ENCODE measurements around the gene CA7.
A peak's percentile ranks its signal among the peaks of the same experiment; 100 is the strongest.
"Not testable (repeated sequence)": the region's sequence is repeated elsewhere in the genome, so short reads cannot be mapped to it uniquely, and the experiment has no call there.

CA7 gene

DNA sequence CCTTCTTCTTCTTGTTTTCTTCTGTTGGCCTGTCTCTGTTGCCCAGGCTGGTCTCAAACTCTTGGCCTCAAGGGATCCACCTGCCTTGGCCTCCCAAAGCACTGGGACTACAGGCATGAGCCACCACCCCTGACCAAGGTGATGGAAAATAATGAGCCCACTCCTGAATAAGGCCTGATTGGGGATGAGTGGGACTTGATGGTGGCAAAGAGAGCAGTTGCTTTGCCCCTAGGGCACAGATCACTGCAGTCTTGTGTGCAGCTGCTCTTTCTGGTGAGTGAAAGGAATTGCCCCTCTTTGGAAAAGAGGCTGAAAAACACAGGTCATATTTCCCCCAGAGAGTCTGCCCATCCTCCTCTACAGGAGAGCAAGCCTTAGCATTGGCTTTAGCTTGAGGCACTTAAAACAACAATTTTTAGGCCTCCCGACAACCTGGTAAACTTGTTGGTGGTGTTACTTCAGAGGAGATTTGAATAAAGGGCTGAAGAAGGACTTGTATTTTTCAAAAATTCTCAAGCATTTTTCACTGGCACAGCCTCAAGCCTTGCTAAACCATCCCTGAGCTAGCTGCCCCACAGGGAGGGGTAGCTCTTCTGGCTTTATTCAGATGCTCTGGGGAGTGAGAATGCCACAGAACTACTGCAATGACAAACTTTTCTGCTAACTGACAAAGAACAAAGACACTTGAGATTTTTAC is 30.0 kb downstream of the CA7 start:
- DNase-seq, result no peak

DNA sequence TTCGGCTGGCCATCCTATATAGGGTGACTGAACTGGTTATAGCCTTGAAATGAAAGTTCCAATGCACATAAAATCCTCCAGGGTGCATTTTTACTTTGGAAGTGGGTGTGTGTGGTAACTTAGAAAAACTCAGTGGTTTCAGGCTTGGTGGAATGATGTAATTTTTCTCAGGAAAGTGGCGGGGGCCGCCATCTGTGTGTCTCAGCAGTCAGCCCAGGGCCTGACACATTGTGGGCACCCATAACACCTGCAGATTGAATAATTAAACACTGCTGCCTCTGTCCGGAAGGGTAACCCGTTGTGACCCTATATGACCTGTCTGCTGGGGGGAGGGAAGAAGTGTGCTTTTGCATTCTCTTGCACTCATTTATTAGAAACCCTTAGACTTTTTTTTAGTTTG is 33.9 kb downstream of the CA7 start:
- no peak for DNase-seq

- DNase-seq, result peak; percentile 75 to 89 (median 77)
These were observed 36.2 kb downstream of the CA7 start, which contains the start of gene PDP2 for GRCh38 chr16:66880288-66881013. Gene PDP2 (plus strand): TSS chr16:66880515. CDS start chr16:66884285, 3,770 bp downstream.

DNA sequence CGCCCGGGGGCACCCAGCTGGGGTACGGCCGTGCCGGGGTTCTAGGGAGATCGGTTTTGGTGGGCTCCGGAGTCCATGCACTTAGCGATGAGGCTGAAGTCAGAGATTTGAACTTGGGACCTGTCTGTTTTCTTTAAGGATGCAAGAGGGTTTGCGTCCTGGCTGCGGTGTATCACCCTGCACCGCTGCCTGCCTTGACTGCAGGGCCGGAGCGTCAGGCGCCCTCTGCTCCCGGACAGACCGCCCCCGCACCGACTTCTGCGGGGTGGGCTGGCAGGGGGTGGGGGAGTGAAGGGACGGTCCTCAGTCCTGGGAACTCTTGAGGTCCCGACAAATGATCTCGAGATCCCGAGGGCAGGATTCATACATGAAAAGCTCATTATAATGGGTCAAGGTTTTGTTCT is 36.8 kb downstream of the CA7 start:
- DNase-seq, result no peak

DNA sequence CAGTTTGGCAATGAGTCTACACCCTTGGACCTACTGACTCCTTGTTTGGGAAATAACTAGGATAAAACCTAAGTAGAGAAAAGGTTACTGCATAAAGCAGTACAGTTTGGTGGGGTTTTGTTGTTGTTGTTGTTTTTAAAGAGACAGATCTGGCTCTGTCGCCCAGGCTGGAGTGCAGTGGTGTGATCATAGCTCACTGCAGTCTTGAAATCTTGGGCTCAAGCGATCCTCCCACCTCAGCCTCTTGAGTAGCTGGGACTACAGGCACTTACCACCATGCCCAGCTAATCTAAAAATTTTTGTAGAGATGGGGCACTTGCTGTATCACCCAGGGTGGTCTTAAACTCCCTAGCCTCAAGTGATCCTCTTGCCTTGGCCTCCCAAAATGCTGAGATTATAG is 37.3 kb downstream of the CA7 start:
- DNase-seq, result no peak

DNA sequence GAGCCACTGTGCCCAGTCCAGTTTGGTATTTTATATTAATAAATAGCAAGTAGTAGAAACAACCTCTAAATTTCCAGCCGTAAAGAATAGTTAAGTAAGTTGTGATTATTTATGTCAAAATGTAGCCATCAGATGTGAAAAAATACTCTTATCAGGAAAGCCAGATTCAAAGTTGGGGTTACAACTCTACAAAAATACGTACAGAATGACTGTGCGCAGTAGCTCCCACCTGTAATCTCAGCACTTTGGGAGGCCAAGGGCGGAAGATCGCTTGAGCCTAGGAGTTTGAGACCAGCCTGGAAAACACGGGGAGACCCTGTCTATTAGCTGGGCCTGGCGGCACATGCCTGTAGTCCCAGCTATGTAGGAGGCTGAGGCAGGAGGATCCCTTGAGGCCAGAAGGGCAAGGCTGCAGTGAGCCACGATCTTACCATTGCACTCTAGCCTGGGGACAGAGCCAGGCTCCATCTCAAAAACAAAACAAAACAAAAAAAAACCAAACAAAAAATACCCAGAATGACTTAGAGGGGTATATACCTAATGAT is 37.8 kb downstream of the CA7 start:
- no peak for DNase-seq

- DNase-seq, result no peak
These were observed 38.5 kb downstream of the CA7 start for GRCh38 chr16:66882702-66883101.

DNA sequence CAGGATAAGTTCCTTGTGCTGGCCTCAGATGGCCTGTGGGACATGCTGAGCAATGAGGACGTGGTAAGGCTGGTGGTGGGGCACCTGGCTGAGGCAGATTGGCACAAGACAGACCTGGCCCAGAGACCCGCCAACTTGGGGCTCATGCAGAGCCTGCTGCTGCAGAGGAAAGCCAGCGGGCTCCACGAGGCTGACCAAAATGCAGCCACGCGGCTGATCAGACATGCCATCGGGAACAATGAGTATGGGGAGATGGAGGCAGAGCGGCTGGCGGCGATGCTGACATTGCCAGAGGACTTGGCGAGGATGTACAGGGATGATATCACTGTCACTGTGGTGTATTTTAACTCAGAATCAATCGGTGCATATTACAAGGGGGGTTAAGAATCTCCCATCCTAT is 41.3 kb downstream of the CA7 start:
- no peak for DNase-seq

- DNase-seq, result no peak
These were observed 42.1 kb downstream of the CA7 start for GRCh38 chr16:66886321-66886720.

DNA sequence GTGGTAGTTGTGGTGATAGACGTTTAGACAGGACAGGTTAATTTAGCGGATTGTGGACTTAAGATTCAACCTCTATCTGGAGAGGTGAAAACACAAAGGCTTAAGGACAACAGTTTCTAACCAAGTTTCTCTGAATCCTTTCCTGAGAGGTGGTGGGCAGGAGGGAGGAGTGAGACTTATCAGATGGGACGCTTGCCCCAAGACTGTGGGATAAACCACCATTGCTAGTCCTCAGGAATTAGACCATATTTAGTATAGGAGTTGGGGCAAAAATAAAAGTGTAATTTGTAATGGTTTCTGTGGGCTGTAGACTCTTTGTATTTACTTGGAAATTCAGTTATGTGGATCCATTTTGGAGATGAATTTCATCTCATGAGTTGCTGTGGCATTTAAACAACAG is 42.7 kb downstream of the CA7 start:
- no peak for DNase-seq

DNA sequence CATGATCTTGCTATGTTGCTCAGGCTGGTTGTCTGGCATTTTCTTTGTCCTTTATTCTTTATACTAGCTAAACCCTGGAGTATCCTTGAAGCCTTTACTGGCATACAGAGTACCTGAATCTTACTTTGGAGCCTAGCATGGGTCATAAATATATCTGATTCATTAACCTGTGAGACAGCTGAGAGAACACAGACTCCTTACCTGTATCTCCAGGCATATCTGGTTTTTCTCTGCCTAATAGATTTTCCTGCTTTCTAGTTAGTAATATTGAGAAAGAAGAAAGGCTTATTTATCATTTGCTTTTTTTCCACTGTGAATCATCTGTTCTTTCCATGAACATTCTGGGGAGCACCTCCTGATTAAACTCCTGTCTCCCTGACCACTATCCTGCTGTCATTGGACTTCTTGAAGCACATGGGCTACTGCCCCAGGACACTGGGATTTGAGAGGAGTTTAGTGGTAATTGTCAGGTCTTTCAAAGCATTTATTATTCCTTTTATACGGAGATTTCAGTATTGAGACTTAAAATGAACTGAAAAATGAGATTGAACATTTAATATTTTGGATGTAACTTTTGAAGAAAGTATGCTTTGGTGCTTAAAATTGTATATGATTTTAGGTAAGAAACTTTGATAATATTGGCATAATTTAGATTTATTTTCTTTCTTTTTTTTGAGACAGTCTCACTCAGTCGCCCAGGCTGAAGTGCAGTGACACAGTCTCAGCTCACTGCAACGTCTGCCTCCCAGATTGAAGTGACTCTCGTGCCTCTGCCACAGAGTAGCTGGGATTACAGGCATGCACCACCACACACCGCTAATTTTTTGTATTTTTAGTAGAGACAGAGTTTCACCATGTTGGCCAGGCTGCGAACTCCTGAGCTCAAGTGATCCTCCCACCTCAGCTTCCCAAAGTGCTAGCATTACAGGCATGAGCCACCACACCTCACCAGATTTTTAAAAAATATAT is 44.7 kb downstream of the CA7 start:
- no peak for DNase-seq

DNA sequence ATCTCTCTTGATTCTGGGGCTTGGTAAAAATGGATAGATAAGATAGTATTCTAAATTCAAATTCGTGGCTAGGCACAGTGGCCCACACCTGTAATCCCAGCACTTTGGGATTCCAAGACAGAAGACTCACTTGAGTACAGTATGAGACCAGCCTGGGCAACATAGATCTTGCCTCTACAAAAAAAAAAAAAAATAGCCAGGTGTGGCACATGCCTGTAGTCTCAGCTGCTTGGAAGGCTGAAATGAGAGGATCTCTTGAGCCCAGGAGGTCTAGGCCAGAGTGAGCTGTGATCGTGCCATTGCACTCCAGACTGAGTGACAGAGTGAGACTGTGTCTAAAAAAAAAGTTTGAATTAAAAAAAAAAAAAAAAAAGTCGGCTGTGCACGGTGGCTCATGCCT is 45.4 kb downstream of the CA7 start:
- DNase-seq, result no peak

- DNase-seq, result no peak
These were observed 46.6 kb downstream of the CA7 start for GRCh38 chr16:66890799-66891198.

- DNase-seq, result no peak
These were observed 47.1 kb downstream of the CA7 start for GRCh38 chr16:66891360-66891759.

DNA sequence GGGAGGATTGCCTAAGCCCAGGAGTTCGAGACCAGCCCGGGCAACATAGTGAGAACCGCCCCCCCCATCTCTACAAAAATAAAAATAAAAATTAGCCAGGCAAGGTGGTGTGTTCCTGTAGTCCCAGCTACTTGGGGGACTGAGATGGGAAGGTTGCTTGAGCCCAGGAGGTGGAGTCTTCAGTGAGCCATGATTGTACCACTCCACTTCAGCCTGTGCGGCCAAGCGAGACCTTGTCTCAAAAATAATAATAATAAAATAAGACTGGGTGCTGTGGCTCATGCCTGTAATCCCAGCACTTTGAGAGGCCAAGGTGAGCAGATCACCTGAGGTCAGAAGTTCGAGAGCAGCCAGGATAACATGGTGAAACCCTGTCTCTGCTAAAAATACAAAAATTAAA is 47.6 kb downstream of the CA7 start:
- no peak for DNase-seq

DNA sequence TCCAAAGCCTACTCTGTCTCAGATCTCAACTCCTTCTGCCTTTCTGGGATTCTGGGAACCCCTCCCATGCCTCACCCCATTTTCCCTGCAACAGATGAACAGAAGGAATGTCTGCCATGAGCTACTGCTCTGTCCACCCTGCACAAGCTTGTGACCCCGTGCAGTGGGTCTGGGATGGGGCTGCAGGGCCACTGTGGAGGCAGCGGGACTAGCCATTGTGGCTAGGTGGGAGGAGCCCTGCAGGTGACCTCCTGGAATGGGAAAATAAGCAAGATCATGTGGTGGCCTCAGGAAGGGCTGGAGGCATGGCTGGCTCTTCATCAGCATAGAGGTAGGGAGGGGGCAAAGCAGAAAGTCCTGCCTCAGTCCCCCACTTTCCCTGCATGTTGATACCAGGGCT is 49.8 kb downstream of the CA7 start:
- no peak for DNase-seq

GRCh38 chr16:66894948-66895688 is 50.9 kb downstream of the CA7 start:
- peak in 1 of 4 experiments; percentile 20 for DNase-seq

- DNase-seq, result no peak
These were observed 51.4 kb downstream of the CA7 start for GRCh38 chr16:66895689-66895979.

- no peak for DNase-seq
These were observed 51.8 kb downstream of the CA7 start for GRCh38 chr16:66895999-66896398.

- not testable (repeated sequence) for DNase-seq
These were observed 52.5 kb downstream of the CA7 start for GRCh38 chr16:66896682-66897081.

DNA sequence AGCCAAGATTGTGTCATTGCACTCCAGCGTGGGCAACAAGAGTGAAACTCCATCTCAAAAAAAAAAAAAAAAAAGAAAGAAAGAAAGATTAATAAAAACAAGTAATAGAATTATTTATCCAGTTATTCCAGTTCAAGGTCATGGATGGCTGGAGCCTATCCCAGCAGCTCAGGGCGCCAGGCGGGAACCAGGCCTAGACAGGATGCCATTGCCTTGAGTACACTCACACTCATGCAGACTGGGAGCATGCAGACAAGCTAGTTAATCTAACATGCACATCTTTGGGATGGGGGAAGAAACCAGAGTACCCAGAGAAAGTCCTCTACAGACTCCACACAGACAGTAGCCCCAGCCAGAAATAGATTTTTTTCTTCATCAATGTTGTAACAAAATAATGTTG is 54.0 kb downstream of the CA7 start:
- DNase-seq, result no peak

GRCh38 chr16:66898933-66899309 is 54.7 kb downstream of the CA7 start:
- no peak for DNase-seq
